Naive thymus-derived CD4-positive, alpha-beta T cell (primary cell): ENCODE data around the gene APOL4. TPM values are rescaled to one million over a fixed set of nuclear protein-coding genes. Genes with fewer than 3 reads are reported as not detected.
A peak's percentile ranks its signal among the peaks of the same experiment; 100 is the strongest.

Source experiments
- ATAC-seq: fragments of 150-1000 bp; cut with Tn5 transposase; 2 replicates; pipeline ENCODE4 v1.10.0; 2021; ENCODE audit warnings: mild to moderate bottlenecking, moderate library complexity
- CTCF ChIA-PET: fragments of 350-600 bp; sonication (Branson Sonifier 250); formaldehyde crosslinking; loops from one replicate; lab custom pipeline; 2021; ENCODE audit warnings: antibody characterized with exemption; lab: Charles Lee
- POLR2A ChIA-PET: fragments of 350-600 bp; sonication (Branson Sonifier 250); formaldehyde crosslinking; loops from one replicate; lab custom pipeline; 2021; ENCODE audit warnings: antibody characterized with exemption, inconsistent platforms; lab: Charles Lee
- DNase-seq, 9 donors: peaks; one replicate each; pipeline versions ENCODE4 v3.0.0 to v3.0.0-alpha.2; 2020 to 2022; ENCODE audit warnings: mixed read lengths in 1 of 9
- H3K27ac ChIP-seq: one replicate; pipeline ENCODE4 v1.7.0; 2013; ENCODE audit warnings: mild to moderate bottlenecking, low read depth, low read length, moderate library complexity
- H3K27me3 ChIP-seq, 2 donors: one replicate each; pipeline ENCODE4 v1.7.0; 2013; ENCODE audit warnings: low read length in 2 of 2, mild to moderate bottlenecking in 2 of 2, moderate library complexity in 2 of 2; ENCODE audit not compliant: control insufficient read depth in 2 of 2, insufficient read depth in 2 of 2
- H3K36me3 ChIP-seq, 3 experiments: 1 replicate in 2 of 3; 2 replicates in 1 of 3; pipeline ENCODE4 v1.7.0; 2013; ENCODE audit warnings: low read length in 3 of 3, mild to moderate bottlenecking in 3 of 3, moderate library complexity in 1 of 3; ENCODE audit not compliant: insufficient read depth in 3 of 3, control insufficient read depth in 2 of 3
- H3K4me1 ChIP-seq, 2 donors: one replicate each; pipeline ENCODE4 v1.7.0; 2013; ENCODE audit warnings: low read length in 2 of 2, mild to moderate bottlenecking in 2 of 2, moderate library complexity in 1 of 2; ENCODE audit not compliant: control insufficient read depth in 2 of 2, insufficient read depth in 2 of 2
- H3K4me3 ChIP-seq: 2 replicates; pipeline ENCODE4 v1.7.0; 2013; ENCODE audit warnings: mild to moderate bottlenecking, low read length
- H3K9me3 ChIP-seq, 3 experiments: 1 replicate in 2 of 3; 2 replicates in 1 of 3; pipeline ENCODE4 v1.7.0; 2013; ENCODE audit warnings: low read length in 3 of 3; ENCODE audit not compliant: control insufficient read depth in 2 of 3
- H3K27ac Mint-ChIP-seq, 9 donors: one replicate each; pipeline ENCODE4 v1.8.0; 2020 to 2022; ENCODE audit warnings: mixed read lengths in 9 of 9, mild to moderate bottlenecking in 8 of 9, moderate library complexity in 5 of 9, inconsistent platforms in 2 of 9
- H3K27me3 Mint-ChIP-seq, 5 donors: one replicate each; pipeline ENCODE4 v1.8.0; 2021 to 2022; ENCODE audit warnings: mixed read lengths in 5 of 5, mild to moderate bottlenecking in 1 of 5
- H3K36me3 Mint-ChIP-seq, 5 donors: one replicate each; pipeline ENCODE4 v1.8.0; 2020 to 2022; ENCODE audit warnings: mixed read lengths in 5 of 5, mild to moderate bottlenecking in 3 of 5, inconsistent platforms in 1 of 5
- H3K4me1 Mint-ChIP-seq, 7 donors: one replicate each; pipeline ENCODE4 v1.8.0; 2020 to 2022; ENCODE audit warnings: mixed read lengths in 7 of 7, mild to moderate bottlenecking in 3 of 7, inconsistent platforms in 1 of 7
- H3K4me3 Mint-ChIP-seq, 10 donors: one replicate each; pipeline ENCODE4 v1.8.0; 2020 to 2022; ENCODE audit warnings: mild to moderate bottlenecking in 10 of 10, mixed read lengths in 10 of 10, moderate library complexity in 6 of 10, inconsistent platforms in 2 of 10
- H3K9me3 Mint-ChIP-seq, 11 donors: one replicate each; pipeline ENCODE4 v1.8.0; 2020 to 2022; ENCODE audit warnings: mixed read lengths in 11 of 11, mild to moderate bottlenecking in 4 of 11, inconsistent platforms in 1 of 11, moderate library complexity in 1 of 11
- intact Hi-C, 2 donors: fragments of 100-400 bp; cut with micrococcal nuclease; formaldehyde crosslinking; loops; one replicate each; pipeline ENCODE4 v1.15.1; 2023
- polyA plus RNA-seq, 2 donors: library from polyadenylated mRNA; unstranded; fragments of 300-500 nt; fragmentation: Illumina TruSeq; gene quantifications; one replicate each; pipeline ENCODE4 v1.2.3, GENCODE V29; 2021
- total RNA-seq, 6 experiments: library from RNA in 5 of 6; stranded (reverse) in 5 of 6; gene quantifications; 1 replicate in 5 of 6; 2 replicates in 1 of 6; pipeline ENCODE4 v1.2.3 and lab custom pipeline; 2021 to 2026

Gene APOL4
- total and polyA plus RNA-seq, 7 experiments from 2014 or later = 1.2 TPM; not detected in 6

GRCh38 chr22:36227806-36228205, 26.2 kb upstream of the APOL4 start:
- Mint-ChIP-seq H3K27me3 (no peaks in the 10 kb centered on the region), H3K36me3 (peaks cover 13 to 55% (median 15%) of the 10 kb centered on the region in 5 donors), H3K4me1 (peaks cover 0 to 13% (median 0%) of the 10 kb centered on the region in 7 donors), H3K27ac (peak overlapping the region in 1 of 9 donors; percentile 43), H3K9me3 (no peaks in the 10 kb centered on the region), H3K4me3 (no peak overlapping the region)
- no peaks in the 10 kb centered on the region for H3K9me3 ChIP-seq
- intact Hi-C loops = no loop called here
- H3K4me3 ChIP-seq = no peak overlapping the region
- peaks cover 16 to 55% (median 19%) of the 10 kb centered on the region in 3 experiments for H3K36me3 ChIP-seq
- DNase-seq = no peak
- no peak for ATAC-seq
- H3K4me1 ChIP-seq = no peaks in the 10 kb centered on the region
- POLR2A ChIA-PET = interaction anchor here (1.0 kb wide), 1 partner anchor 11 kb away, joined by 3 read pairs; no protein-coding TSS in a partner anchor
- no peaks in the 10 kb centered on the region for H3K27me3 ChIP-seq
- H3K27ac ChIP-seq = no peak overlapping the region
- CTCF ChIA-PET = no interaction called here

GRCh38 chr22:36227396-36227795, 25.8 kb upstream of the APOL4 start:
- H3K27ac Mint-ChIP-seq = peak overlapping the region in 2 of 9 donors; percentile 43 to 51
- intact Hi-C loops = no loop called here
- no peak overlapping the region for H3K27ac ChIP-seq
- H3K9me3 Mint-ChIP-seq = no peaks in the 10 kb centered on the region
- no peak for DNase-seq
- no peak overlapping the region for H3K4me3 Mint-ChIP-seq
- POLR2A ChIA-PET = interaction anchor here (1.0 kb wide), 1 partner anchor 11 kb away, joined by 3 read pairs; no protein-coding TSS in a partner anchor
- no peaks in the 10 kb centered on the region for H3K27me3 ChIP-seq
- H3K36me3 Mint-ChIP-seq = peaks cover 13 to 50% (median 14%) of the 10 kb centered on the region in 5 donors
- H3K36me3 ChIP-seq = peaks cover 12 to 51% (median 19%) of the 10 kb centered on the region in 3 experiments
- CTCF ChIA-PET = no interaction called here
- no peaks in the 10 kb centered on the region for H3K4me1 ChIP-seq
- no peak overlapping the region for H3K4me3 ChIP-seq
- no peaks in the 10 kb centered on the region for H3K27me3 Mint-ChIP-seq
- no peak for ATAC-seq
- H3K4me1 Mint-ChIP-seq = peaks cover 0 to 13% (median 3%) of the 10 kb centered on the region in 7 donors
- no peaks in the 10 kb centered on the region for H3K9me3 ChIP-seq

- H3K27ac Mint-ChIP-seq = peak overlapping the region in 2 of 9 donors; percentile 39 to 84
Measured at GRCh38 chr22:36226189-36226588, 24.6 kb upstream of the APOL4 start.

GRCh38 chr22:36225333-36225922, 23.8 kb upstream of the APOL4 start:
- H3K4me1 ChIP-seq = no peaks in the 10 kb centered on the region
- Mint-ChIP-seq H3K36me3 (peaks cover 8 to 37% (median 9%) of the 10 kb centered on the region in 5 donors), H3K9me3 (no peaks in the 10 kb centered on the region), H3K4me1 (peaks cover 6 to 17% (median 14%) of the 10 kb centered on the region in 7 donors), H3K4me3 (no peak overlapping the region), H3K27ac (no peak overlapping the region), H3K27me3 (peaks cover 0 to 7% (median 0%) of the 10 kb centered on the region in 5 donors)
- ATAC-seq (no peak), DNase-seq (no peak)
- ChIA-PET POLR2A (no interaction called here), CTCF (interaction anchor here (0.7 kb wide), 1 partner anchor 10 kb away, joined by 4 read pairs; no protein-coding TSS in a partner anchor)
- H3K27me3 ChIP-seq = no peaks in the 10 kb centered on the region
- peaks cover 3 to 31% (median 5%) of the 10 kb centered on the region in 3 experiments for H3K36me3 ChIP-seq
- H3K27ac ChIP-seq = no peak overlapping the region
- H3K9me3 ChIP-seq = no peaks in the 10 kb centered on the region
- H3K4me3 ChIP-seq = no peak overlapping the region
- intact Hi-C loops = no loop called here

More at GRCh38 chr22:36226189-36226588, 24.6 kb upstream of the APOL4 start:
- Mint-ChIP-seq H3K4me3 (no peak overlapping the region), H3K4me1 (peaks cover 6 to 17% (median 14%) of the 10 kb centered on the region in 7 donors), H3K9me3 (no peaks in the 10 kb centered on the region), H3K36me3 (peaks cover 8 to 41% (median 9%) of the 10 kb centered on the region in 5 donors), H3K27me3 (peaks cover 0 to 3% (median 0%) of the 10 kb centered on the region in 5 donors)
- intact Hi-C loops = no loop called here
- no peak overlapping the region for H3K4me3 ChIP-seq
- H3K9me3 ChIP-seq = no peaks in the 10 kb centered on the region
- H3K36me3 ChIP-seq = peaks cover 10 to 39% (median 11%) of the 10 kb centered on the region in 3 experiments
- ChIA-PET POLR2A (no interaction called here), CTCF (no interaction called here)
- H3K27me3 ChIP-seq = no peaks in the 10 kb centered on the region
- H3K4me1 ChIP-seq = no peaks in the 10 kb centered on the region
- ATAC-seq (no peak), DNase-seq (no peak)
- H3K27ac ChIP-seq = no peak overlapping the region

- ChIA-PET CTCF (no interaction called here), POLR2A (no interaction called here)
- Mint-ChIP-seq H3K4me1 (peaks cover 6 to 17% (median 14%) of the 10 kb centered on the region in 7 donors), H3K36me3 (peaks cover 4 to 28% (median 6%) of the 10 kb centered on the region in 5 donors), H3K27me3 (peaks cover 0 to 9% (median 0%) of the 10 kb centered on the region in 5 donors), H3K27ac (peak overlapping the region in 2 of 9 donors; percentile 41 to 51), H3K9me3 (no peaks in the 10 kb centered on the region), H3K4me3 (no peak overlapping the region)
- no peaks in the 10 kb centered on the region for H3K27me3 ChIP-seq
- H3K9me3 ChIP-seq = no peaks in the 10 kb centered on the region
- ATAC-seq = no peak
- no peaks in the 10 kb centered on the region for H3K4me1 ChIP-seq
- DNase-seq = no peak
- no peak overlapping the region for H3K27ac ChIP-seq
- H3K4me3 ChIP-seq = no peak overlapping the region
- H3K36me3 ChIP-seq = peaks cover 0 to 21% (median 0%) of the 10 kb centered on the region in 3 experiments
- intact Hi-C loops = no loop called here
Measured at GRCh38 chr22:36224245-36224644, 22.6 kb upstream of the APOL4 start.

- CTCF ChIA-PET = no interaction called here
- Histone ChIP-seq H3K36me3 (peaks cover 0 to 13% (median 0%) of the 10 kb centered on the region in 3 experiments), H3K9me3 (no peaks in the 10 kb centered on the region), H3K4me1 (no peaks in the 10 kb centered on the region), H3K27me3 (no peaks in the 10 kb centered on the region), H3K27ac (no peak overlapping the region), H3K4me3 (no peak overlapping the region)
- Mint-ChIP-seq H3K36me3 (peaks cover 1 to 21% (median 5%) of the 10 kb centered on the region in 5 donors), H3K9me3 (no peaks in the 10 kb centered on the region), H3K27ac (no peak overlapping the region), H3K27me3 (peaks cover 0 to 15% (median 0%) of the 10 kb centered on the region in 5 donors), H3K4me3 (no peak overlapping the region), H3K4me1 (peaks cover 8 to 17% (median 14%) of the 10 kb centered on the region in 7 donors)
- POLR2A ChIA-PET = no interaction called here
- intact Hi-C loops = no loop called here
- DNase-seq = no peak
- ATAC-seq = no peak
Measured at GRCh38 chr22:36223504-36223903, 21.9 kb upstream of the APOL4 start.
